Measurements from ENCODE around the gene AP4B1. TPM values are rescaled to one million over a fixed set of nuclear protein-coding genes. Genes with fewer than 3 reads are reported as not detected.

The AP4B1 gene
- total RNA-seq, 1 donor from 2014 or later = 31.6 TPM

- H3K27ac Mint-ChIP-seq = no peak overlapping the region
- H3K4me1 Mint-ChIP-seq = no peaks in the 10 kb centered on the region
- H3K27me3 Mint-ChIP-seq (ENCODE audit: low read depth) = no peaks in the 10 kb centered on the region
- no peaks in the 10 kb centered on the region for H3K9me3 Mint-ChIP-seq
- no peak for DNase-seq (ENCODE audit: low spot score in 2 of 2, unreplicated experiment in 2 of 2)
- H3K36me3 Mint-ChIP-seq = peaks cover 7% of the 10 kb centered on the region
- no peak overlapping the region for H3K4me3 Mint-ChIP-seq
- TF ChIP-seq, protein P1, sequence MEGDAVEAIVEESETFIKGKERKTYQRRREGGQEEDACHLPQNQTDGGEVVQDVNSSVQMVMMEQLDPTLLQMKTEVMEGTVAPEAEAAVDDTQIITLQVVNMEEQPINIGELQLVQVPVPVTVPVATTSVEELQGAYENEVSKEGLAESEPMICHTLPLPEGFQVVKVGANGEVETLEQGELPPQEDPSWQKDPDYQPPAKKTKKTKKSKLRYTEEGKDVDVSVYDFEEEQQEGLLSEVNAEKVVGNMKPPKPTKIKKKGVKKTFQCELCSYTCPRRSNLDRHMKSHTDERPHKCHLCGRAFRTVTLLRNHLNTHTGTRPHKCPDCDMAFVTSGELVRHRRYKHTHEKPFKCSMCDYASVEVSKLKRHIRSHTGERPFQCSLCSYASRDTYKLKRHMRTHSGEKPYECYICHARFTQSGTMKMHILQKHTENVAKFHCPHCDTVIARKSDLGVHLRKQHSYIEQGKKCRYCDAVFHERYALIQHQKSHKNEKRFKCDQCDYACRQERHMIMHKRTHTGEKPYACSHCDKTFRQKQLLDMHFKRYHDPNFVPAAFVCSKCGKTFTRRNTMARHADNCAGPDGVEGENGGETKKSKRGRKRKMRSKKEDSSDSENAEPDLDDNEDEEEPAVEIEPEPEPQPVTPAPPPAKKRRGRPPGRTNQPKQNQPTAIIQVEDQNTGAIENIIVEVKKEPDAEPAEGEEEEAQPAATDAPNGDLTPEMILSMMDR (IDR thresholded peaks at IDR 0.05; ENCODE audit: unreplicated experiment) = no peak
Observed at GRCh38 chr1:113891631-113892220, 12.9 kb downstream of the AP4B1 start.

DNA sequence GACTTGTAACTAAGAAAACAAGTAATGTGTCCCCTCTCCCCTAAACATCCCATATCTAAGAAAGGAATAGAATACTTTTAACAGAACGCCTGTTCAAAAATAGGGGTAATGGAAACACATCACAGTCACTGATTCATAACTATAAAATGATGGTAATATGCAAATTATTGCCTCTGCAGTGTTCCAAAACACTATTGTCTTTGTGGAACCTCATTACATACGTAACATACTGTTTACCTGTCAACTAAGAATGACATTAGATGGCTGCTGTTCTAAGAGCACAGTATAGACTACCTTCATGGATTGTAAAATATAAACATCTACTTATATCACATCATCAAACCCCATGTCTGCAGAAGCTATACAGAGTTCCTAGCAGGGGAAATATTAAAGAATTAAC lies 13.8 kb downstream of the AP4B1 start:
- TF ChIP-seq, protein P1 (IDR thresholded peaks at IDR 0.05; ENCODE audit: unreplicated experiment) = no peak
- Mint-ChIP-seq H3K27me3 (ENCODE audit: low read depth) (no peaks in the 10 kb centered on the region), H3K36me3 (peaks cover 2% of the 10 kb centered on the region)

DNA sequence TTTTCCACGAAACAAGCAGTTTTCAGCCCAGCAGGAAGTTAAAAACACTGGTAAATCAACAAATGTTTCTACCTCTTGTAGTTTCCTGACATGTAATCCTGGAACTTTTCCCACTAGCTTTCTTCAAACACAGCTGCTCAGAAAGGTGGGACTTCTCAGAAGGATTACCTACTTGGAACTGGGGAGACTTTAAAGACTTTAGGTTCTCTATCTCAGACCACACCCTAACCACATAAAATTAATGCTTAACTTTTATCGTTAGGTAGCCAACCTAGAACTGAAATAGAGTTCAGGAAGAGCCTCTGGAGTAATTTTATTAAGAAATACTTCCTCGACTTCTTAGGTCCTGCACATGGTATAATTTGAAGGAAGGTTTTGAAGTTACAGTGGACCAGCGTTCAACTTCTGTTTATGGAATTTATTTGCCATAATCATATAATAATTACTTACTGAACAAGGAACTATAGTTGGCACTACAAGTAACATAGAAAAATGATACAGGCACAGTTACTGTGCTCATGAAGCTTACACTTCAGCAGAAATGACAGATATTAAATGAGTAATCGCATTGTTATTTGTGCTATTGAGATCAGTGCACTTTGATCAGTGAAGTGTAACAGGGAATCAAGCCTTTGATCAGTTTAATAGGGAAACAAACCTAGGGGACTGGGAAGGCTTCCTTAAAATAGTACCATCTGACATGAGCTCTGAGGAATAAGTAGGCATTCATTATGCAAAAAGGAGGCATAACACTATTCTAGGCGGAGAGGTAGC lies 17.0 kb downstream of the AP4B1 start, which contains the start of gene BCL2L15:
TSS of gene BCL2L15 (minus strand) at position 180 of the 774 bp plus-strand sequence. CDS start 206 bp downstream, outside the sequence.
- no peaks in the 10 kb centered on the region for H3K9me3 Mint-ChIP-seq
- no peaks in the 10 kb centered on the region for H3K36me3 Mint-ChIP-seq
- no peak within 1 kb of the TSS for H3K4me3 Mint-ChIP-seq
- TF ChIP-seq, protein P1 (IDR thresholded peaks at IDR 0.05; ENCODE audit: unreplicated experiment) = no peak
- DNase-seq (ENCODE audit: low spot score in 2 of 2, unreplicated experiment in 2 of 2) = no peak
- H3K27me3 Mint-ChIP-seq (ENCODE audit: low read depth) = no peaks in the 10 kb centered on the region
- H3K27ac Mint-ChIP-seq = no peak within 1 kb of the TSS
- no peaks in the 10 kb centered on the region for H3K4me1 Mint-ChIP-seq

More for the DNA sequence above, 13.8 kb downstream of the AP4B1 start:
- no peak overlapping the region for H3K27ac Mint-ChIP-seq
- no peak overlapping the region for H3K4me3 Mint-ChIP-seq
- no peaks in the 10 kb centered on the region for H3K9me3 Mint-ChIP-seq
- no peak for DNase-seq (ENCODE audit: low spot score in 2 of 2, unreplicated experiment in 2 of 2)
- H3K4me1 Mint-ChIP-seq = no peaks in the 10 kb centered on the region

GRCh38 chr1:113886417-113887401 lies 17.9 kb downstream of the AP4B1 start:
- Mint-ChIP-seq H3K36me3 (no peaks in the 10 kb centered on the region), H3K27me3 (ENCODE audit: low read depth) (no peaks in the 10 kb centered on the region), H3K27ac (no peak overlapping the region), H3K9me3 (no peaks in the 10 kb centered on the region), H3K4me3 (no peak overlapping the region), H3K4me1 (no peaks in the 10 kb centered on the region)
- DNase-seq (ENCODE audit: low spot score in 2 of 2, unreplicated experiment in 2 of 2) = no peak
- TF ChIP-seq, protein P1 (IDR thresholded peaks at IDR 0.05; ENCODE audit: unreplicated experiment) = no peak

DNA sequence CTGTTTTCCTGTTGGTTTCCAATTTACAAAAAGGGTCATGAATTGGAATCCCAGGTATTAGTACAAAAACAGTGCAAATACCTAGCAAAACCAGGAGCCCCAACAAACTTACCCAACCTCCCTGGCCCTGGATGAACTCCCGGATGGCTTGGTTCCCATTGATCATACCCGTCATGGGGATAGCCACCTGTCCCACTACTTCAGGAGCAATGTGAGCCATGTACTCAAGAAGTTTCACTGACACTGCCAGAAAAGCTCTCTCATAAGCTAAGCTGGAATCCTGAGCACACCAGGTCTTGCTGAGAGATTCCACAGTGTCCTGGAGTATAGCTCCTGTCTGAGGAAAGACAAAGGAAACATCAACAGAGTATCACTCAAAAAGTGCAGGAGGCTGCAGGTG lies 22.9 kb downstream of the AP4B1 start:
- Mint-ChIP-seq H3K27ac (no peak overlapping the region), H3K36me3 (no peaks in the 10 kb centered on the region), H3K9me3 (no peaks in the 10 kb centered on the region), H3K4me3 (no peak overlapping the region), H3K4me1 (peaks cover 5% of the 10 kb centered on the region), H3K27me3 (ENCODE audit: low read depth) (no peaks in the 10 kb centered on the region)
- TF ChIP-seq, protein P1 (IDR thresholded peaks at IDR 0.05; ENCODE audit: unreplicated experiment) = no peak
- DNase-seq (ENCODE audit: low spot score in 2 of 2, unreplicated experiment in 2 of 2) = no peak
